Right hindlimb (tissue), 1 donor: ENCODE data around the gene WFIKKN2.
"Not testable (repeated sequence)": the region's sequence is repeated elsewhere in the genome, so short reads cannot be mapped to it uniquely, and the experiment has no call there.

Experiments used
- DNase-seq: peaks from one replicate; pipeline ENCODE4 v3.0.0-alpha.2; 2018

WFIKKN2 gene, protein sequence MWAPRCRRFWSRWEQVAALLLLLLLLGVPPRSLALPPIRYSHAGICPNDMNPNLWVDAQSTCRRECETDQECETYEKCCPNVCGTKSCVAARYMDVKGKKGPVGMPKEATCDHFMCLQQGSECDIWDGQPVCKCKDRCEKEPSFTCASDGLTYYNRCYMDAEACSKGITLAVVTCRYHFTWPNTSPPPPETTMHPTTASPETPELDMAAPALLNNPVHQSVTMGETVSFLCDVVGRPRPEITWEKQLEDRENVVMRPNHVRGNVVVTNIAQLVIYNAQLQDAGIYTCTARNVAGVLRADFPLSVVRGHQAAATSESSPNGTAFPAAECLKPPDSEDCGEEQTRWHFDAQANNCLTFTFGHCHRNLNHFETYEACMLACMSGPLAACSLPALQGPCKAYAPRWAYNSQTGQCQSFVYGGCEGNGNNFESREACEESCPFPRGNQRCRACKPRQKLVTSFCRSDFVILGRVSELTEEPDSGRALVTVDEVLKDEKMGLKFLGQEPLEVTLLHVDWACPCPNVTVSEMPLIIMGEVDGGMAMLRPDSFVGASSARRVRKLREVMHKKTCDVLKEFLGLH

DNA sequence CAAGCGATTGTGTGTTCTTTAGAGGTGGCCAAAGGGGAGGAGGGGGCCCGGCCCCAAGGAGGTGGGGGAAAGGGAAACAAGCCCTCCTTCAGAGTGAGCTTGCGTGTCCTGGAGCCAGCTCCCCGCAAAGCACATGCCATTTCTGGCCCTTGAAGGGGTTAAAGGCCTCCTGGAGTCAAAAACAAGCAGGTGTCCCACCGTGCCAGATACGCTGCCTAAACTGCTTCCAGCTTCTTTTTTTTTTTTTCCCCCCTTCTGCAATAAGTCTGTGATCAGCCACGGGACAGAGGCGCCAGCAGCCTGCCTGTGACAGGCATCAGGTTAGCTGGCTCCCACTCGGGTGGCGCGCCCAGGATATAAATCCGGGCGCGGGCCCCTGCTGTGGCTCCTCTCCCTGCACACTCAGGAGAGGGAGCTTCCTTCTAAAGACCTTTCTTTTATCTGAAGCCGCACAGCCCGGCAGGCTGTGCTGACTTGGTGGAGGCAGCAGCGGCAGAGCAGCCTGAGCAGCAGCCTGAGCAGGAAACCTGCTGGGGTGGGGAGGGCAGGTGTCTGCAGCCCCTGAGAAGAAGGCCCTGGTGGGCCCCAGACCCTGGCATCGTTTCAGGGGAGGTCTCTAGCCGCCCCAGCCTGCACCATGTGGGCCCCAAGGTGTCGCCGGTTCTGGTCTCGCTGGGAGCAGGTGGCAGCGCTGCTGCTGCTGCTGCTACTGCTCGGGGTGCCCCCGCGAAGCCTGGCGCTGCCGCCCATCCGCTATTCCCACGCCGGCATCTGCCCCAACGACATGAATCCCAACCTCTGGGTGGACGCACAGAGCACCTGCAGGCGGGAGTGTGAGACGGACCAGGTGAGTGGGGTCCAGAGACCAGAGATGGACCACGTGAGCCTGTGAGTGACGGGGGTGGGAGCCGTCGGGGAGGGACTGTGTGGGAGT is at the start of gene WFIKKN2:
Gene WFIKKN2, plus strand, starts transcription at position 286 of the 934 bp plus-strand sequence. Its CDS starts 352 bp downstream, at position 638.
- peak; percentile 39 for DNase-seq

DNA sequence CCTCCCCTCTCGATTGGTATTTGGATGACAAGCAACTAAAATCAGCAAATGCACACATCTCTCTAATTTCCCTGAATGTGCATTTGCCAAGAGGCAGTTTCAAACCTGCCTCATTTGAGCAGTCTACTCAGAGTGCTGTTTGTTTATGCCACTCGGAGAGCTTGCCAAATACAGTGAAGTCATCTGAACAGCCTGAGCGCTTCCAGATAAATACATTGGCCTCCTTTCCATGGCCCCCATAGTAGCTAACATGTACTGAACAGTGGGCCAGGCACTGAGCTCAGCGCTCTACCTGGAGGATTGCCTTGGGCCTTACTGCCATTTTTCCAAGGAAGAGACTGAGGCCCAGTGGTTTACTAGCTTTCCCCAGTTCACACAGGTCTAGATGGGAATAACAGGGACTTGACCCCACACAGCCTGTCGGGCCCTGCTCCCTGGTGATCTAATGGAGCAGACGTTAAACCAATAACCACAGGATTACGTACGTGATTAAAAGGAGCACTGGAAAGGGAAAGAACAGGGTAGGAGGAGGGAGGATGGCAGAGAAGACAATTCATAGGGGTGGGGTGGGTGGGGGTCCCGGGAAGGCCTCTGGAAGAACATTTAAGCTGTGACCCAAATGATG is 49.3 kb upstream of the WFIKKN2 start:
- DNase-seq = peak; percentile 65

DNA sequence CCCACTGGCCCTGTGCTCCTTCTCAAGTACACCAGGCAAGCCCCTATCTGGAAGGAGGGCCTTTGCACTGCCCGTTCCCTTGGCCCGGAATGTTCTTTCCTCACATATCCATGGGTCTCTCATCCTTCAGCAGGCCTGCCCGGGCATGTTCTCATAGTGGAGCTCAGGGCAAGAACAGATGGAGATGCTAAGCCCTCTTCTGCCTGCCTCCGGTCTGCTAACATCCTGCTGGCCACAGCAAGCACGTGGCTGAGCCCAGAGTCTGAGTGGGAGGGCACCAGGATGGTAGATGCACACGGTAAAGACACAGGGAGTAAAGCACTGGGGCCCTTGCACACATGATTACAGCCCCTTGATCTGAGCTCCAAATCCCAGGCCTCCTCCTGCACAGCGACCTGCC is 48.3 kb upstream of the WFIKKN2 start:
- DNase-seq = no peak

DNA sequence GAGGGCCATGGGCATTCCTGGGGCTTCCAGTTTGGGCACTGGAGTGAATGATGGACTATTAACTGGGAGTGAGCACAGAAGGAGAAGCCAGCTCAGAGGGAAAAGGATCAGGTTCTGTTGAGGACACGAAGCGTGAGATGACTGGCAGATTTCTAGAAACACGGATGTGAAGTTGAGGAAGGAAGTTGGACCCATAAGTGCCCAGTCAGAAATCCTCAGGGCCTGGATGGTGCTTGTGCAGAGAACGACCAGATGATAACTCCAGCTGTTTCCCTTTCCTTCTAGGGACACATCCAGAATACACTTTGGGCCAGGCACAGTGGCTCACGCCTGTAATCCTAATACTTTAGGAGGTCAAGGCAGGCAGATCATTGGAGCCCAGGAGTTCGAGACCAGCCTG is 44.8 kb upstream of the WFIKKN2 start:
- DNase-seq = no peak

DNA sequence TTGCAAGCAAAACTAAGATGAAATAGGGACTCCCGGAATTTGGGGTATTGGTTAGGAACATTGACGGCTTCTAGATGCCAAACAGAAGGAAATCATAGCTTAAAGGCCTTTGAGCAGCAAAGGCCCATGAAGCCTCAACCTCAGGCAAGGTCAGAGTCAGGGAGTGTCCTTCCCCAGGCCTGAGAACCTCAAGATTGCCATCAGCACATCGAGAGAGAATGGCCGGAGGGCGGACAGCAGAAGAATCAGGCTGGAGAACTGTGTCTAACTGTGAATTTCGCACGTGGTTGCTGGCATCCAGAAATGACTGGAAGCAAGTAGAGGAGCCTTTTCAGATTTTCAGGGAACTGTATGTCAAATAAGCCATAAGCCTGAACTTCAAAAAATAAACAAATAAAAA is 43.3 kb upstream of the WFIKKN2 start:
- DNase-seq = no peak

DNA sequence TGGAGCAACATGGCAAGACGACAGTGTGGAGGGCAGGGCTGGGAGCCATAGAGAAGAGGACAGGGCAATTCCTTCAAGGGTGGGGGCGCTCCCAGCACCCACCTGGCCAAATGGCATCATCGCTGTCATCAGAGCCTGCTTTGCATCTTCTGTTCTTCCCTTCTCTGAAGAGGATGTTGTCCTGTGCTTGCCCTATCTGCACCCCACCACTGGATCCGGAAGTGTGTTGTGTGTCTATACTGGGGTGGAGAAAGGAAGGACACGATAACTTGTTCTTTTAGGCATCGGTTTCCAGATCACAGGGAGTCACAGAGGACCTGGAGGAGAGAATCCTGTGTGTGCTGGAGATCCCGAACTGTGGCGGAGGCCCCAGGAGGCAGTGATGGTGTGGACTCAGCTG is 42.4 kb upstream of the WFIKKN2 start:
- no peak for DNase-seq

DNA sequence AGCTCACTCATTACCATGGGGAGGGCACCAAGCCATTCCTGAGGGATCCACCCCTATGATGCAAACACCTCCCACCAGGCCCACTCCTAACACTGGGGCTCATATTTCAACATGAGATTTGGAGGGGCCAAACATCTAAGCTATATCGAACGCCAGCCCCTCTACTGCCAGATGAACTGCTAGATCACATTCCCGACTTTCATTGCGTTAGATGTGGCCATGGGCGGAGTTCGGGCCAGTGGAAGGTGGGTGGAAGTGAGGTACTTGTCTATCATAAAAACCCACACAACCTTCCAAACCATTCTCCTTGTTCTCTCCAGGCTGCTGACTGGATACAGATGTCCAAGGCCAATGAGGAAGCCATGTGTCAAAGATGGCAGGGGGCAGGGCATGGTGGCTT is 41.0 kb upstream of the WFIKKN2 start:
- no peak for DNase-seq

DNA sequence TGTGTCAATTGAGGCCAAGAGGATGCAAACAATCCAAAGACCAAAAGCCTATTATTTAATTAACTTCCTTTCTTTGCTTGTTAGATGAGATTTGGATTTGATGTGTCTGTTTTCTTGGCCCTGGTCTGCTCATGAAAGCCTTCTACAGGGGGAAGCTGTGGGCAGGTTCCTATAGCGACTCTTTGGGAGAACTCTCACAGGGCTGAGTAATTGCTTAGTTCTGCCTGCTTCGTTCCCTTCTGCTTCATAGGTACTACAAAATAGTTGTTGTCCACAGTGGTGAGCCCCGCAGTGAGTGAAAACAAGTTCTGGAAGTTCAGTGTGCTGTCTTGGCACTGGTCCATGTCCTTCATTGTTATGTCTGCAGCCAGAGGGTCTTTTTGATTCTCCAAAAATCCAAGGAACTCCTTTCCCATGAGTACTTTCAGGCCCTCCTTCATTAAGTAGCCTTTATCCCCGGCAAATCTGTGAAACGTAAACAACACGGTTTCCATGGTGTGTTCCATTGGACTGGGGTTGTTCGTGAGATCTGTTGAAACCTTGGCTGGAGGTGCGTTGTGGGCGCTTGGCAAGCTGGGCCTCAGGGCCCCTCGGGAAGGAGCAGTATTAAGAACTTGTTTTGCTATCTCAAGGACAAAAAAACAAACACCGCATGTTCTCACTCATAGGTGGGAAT is 38.1 kb upstream of the WFIKKN2 start:
- DNase-seq = peak; percentile 40

DNA sequence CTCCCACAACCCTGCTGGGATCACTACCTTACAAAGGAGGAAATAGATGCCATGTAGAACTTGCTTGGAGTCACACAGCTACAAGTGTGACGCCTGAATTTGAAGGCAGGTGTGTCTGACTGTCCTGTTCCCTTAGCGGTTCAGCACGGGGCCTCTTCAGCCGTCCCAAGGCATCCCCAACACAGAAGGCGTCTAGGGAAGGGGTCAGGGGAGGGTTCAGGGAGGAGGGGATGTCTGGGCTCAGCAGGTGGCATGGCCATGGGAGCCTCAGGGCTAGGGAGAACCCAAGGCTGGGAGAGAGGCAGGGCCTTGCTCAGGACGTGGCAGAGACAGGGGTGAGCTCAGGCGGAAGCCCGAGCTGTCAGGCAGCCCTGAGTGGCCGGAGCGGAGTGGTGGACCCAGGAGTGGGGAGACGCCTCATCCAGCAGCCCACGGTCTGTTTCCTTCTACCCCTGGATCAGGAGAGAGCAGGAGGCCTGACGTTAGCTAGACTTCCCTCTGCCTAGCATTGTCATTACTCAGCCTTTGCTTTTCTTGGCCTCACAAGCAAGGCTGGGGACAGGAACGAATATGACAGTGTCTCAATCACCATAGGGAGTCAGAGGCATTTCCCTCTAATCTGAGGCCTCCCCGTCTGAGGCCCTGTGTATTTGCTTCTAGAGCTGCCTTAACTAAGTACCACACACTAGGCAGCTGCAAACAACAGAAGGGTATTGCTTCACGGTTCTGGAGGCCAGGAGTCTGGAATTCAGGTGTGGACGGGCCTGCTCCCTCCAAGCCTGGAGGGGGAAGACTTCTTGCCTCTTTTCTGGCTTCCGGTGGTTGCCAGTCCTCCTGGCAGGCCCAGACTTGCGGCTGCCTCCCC is 36.7 kb upstream of the WFIKKN2 start:
- no peak for DNase-seq

DNA sequence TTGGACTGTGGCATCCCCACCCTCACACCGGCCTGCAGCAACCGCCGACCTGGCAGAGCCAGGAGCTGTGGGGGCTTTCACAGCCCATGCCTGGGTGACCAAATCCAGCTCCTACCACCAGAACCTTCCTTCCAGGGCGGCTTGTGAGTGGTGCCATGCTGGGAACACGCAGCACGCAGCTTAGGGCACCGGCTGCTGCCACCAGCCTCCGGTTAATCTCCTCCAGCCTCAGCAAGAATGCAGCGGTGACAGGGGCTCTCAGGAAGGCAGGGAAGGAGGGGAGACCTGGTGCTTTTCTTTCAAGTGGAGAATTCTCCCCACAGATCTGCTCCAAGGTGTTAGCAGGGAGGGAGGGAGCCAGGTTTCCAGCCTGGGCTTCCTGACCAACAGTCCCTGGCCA is 35.8 kb upstream of the WFIKKN2 start:
- DNase-seq = no peak

DNA sequence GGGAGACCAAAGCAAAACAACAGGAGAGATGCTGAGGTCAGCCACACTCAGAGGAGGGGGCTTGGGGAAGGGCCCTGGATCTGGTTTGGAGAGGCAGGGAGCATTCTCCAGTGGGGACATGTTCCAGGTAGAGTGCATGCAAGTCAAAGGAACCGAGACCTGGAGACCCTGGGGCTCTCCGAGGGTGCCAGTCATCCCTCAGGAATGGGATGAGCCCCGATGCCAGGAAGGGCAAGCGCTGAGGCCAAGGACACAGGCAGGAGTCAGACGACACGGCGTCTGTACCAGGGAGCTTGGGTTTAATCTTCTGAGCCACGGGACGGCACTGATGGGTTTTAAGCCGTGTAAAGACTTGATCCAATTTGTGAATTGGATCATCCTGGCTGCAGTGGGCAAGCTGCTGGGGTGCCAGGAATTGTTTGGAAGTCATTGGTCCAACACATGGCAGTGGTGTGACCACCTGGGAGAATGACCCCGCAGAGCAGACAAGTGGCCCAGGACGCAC is 35.1 kb upstream of the WFIKKN2 start:
- DNase-seq = no peak

DNA sequence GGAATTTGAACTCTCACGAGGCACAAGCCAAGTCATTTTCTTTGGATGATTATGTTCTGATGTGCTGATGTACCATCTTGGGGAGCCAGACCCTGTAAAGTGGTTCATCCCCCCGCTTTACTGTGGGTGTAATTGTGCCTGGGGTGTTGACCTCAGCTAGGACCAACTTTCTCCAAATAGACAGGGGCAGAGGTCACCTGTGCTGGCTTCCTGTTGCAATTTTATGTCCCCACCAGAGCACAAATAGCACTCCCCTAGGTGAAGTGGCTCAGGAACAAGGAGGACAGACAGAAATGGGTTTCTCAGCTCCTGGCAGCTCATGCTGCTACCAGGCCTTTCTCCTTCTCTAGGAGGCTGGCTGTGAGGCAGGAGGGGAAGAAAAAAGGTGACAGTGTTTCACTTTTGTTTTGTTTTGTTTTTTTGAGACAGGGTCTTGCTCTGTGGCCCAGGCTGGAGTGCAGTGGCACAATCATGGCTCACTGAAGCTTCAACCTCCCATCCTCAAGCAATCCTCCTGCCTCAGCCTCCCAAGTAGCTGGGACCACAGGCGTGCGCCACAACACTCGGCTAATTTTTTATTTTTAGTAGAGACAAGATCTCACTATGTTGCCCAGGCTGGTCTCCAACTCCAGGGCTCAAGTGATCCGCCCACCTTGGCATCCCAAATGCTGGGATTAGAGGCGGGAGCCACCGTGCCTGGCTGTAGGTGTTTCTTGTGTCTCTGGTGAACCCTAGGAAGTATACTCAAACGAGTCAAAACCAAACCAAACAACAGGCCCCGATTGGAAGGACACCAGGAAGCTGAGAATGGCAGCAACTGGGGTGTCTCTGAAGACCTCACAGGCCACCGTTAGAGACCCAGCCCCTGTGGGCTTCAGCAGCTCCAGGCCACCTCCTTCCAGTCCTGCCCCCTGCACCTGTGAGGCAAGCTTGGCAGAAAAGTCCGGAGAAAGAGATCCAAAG is 32.5 kb upstream of the WFIKKN2 start:
- no peak for DNase-seq

DNA sequence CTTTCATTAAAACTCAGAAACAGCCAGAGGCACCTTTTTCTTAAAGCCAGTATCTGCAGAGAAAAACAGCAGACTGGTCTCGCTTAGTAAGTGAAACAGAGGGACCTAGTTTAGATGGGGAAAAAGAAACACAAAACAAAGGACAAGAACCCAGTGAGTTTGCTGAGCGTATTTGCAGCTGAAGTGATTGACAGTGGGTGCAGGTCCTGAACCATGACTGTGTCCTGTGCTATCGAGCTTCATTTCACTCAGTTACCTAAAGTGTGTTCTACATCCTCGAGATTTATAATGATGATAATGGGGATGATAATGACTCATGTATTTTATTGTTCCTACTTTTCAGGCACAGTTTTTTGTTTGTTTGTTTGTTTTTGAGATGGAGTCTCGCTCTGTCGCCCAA is 31.7 kb upstream of the WFIKKN2 start:
- DNase-seq = no peak

DNA sequence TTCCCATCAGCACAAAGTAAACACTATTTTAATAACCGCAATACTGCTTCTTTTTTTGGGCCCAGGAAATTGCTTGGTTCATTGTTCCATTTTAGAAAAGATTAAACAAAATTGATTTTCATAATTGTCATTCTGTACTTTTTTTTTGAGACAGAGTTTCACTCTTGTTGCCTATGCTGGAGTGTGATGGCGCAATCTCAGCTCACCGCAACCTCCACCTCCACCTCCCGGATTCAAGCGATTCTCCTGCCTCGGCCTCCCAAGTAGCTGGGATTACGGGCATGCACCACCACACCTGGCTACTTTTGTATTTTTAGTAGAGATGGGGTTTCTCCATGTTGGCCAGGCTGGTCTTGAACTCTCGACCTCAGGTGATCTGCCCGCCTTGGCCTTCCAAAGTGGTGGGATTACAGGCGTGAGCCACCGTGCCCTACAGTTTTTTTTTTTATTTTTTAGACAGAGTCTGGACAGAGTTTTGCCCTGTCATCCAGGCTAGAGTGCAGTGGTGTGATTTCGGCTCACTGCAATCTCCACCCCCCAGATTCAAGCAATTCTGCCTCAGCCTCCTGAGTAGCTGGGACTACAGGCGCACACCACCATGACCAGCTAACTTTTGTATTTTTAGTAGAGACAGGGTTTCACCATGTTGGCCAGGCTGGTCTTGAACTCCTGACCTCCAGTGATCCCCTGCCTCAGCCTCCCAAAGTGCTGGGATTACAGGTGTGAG is 30.5 kb upstream of the WFIKKN2 start:
- DNase-seq = not testable (repeated sequence)

DNA sequence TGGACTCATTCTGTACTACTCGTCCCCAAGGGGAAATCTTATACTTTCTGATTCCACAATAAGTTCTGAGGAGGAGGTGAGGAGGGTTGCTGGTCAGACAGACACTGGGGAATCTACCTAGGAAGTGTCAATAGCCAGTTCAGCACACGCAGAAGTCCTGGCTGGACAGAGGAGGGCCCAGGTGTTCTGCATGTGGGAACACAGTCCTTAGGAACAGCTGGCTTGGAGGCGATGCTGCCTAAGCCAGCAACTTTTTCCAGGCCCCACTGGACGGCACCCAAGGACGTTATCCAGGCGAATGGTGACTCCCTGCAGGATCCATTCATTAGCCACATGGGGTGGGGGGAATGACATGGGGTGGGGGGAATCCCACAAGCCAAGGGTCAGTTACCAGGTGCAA is 29.9 kb upstream of the WFIKKN2 start:
- no peak for DNase-seq

DNA sequence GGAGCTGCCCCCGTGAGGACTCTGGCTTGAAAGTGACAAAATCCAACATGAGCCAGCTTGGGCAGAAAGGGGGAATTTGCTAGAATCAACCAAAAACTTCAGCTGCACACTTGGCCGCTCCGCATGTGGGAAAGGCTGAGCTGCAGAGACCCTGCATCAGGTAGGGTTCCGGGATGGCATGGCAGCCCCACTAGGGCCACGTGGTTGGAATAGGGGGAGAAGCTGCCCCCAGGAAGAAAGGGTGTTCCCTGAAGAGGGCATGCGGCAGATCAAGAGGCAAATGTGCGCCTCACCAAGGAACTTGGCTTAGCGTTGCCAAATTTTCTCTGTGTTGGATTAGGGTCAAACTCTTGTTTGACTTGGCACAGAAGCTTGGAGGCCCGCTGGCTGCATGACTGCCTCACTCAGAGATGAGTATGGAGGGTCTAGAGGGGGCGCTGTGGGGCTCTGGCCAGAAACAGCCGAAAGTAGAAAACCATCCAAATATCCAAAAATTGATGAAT is 29.2 kb upstream of the WFIKKN2 start:
- DNase-seq = peak; percentile 30

DNA sequence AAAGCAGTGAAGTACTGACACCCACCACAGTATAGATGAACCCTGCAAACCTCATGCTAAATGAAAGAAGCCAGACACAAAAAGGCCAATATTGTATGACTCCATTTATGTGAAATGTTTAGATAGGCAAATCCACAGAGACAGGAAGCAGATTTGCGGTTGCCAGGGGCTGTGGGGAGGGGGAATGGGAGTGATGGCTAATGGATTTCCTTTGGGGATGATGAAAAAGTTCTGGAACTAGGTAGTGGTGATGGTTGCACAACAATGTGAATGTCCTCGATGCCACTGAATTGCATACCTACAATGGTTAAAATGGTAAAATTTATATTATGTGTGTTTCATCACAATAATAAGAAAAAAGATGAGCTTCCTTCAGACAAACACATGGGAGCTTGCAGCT is 28.4 kb upstream of the WFIKKN2 start:
- no peak for DNase-seq

DNA sequence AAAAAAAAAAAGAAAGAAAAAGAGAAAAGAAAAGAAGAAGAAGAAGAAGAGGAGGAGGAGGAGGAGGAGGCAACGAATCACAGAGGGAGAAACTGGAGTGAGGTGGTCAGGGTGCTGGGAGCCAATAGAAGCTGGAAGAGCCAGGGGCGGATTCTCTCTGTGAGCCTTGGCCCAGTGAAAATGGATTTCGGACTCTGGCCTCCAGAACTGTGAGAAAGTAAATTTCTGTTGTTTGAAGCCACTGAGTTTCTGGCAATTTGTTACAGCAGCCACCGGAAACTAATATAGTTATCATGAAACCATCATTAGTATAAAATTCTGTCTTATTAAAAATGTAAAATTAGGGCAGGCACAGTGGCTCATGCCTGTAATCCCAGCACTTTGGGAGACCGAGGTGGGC is 27.7 kb upstream of the WFIKKN2 start:
- no peak for DNase-seq

DNA sequence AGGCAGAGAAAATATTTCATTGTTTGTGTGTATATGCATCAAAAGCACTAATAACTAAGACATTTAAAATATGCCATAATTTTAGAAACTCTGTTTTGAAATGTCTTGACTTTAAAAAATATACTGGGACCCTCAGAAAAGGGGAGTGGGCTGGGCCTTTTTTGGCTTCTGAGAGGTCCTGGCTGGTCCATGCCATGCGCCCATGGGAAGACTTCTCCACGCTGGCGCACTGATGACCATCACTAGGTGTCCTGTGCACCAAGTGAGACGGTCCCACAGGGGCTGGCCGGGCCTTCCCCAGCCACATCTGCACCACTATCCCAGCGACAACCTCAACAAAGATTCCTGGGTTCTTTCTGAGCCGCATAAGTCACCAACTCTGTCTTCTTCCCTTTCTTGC is 27.0 kb upstream of the WFIKKN2 start:
- DNase-seq = no peak
